ENCODE measurements around the gene MYO5C. TPM values are rescaled to one million over a fixed set of nuclear protein-coding genes. Genes with fewer than 3 reads are reported as not detected.

Gene MYO5C
- total and polyA plus RNA-seq, 2 of the 8 experiments (the other 6 are each of a cell fraction or from before 2014, with no cell fraction given) = 8.2 to 26.7 TPM

GRCh38 chr15:52261498-52262242, 33.9 kb downstream of the MYO5C start (continued):
- peak; percentile 73 for TF ChIP-seq YY1 (IDR thresholded peaks at IDR 0.05; ENCODE audit: low read depth, low read length)
- TF ChIP-seq POLR2A (IDR thresholded peaks at IDR 0.05; ENCODE audit: control extremely low read depth in 1 of 2, low read depth in 2 of 2, low read length in 2 of 2) = peak; percentile 33 to 74
- TF ChIP-seq BCL11A (IDR thresholded peaks at IDR 0.05; ENCODE audit: low read depth in 2 of 2, low read length in 2 of 2) = no peak
- no peak for TF ChIP-seq RAD21 (IDR thresholded peaks at IDR 0.05 in 1 of 2, conservative IDR thresholded peaks at IDR 0.05 in 1 of 2; ENCODE audit: low read depth in 2 of 2, low read length in 2 of 2)
- TF ChIP-seq EGR1 (IDR thresholded peaks at IDR 0.05; ENCODE audit: borderline replicate concordance, low read depth, low read length) = 0 out of 2 replicates have a peak, but pooled peaks have one; percentile 9
- TF ChIP-seq CBX5 (IDR thresholded peaks at IDR 0.05; ENCODE audit: low read depth, low read length) = no peak

Data from H1 (cell line).